Ovary (tissue), 9 donors: ENCODE results near the gene SCART1. TPM values are rescaled to one million over a fixed set of nuclear protein-coding genes. Genes with fewer than 3 reads are reported as not detected.
A peak's percentile ranks its signal among the peaks of the same experiment; 100 is the strongest.

ENCODE experiments used
- DNase-seq, 5 donors: peaks; one replicate each; pipeline ENCODE4 v3.0.0-alpha.2; 2019 to 2020
- H3K27ac ChIP-seq, 2 donors: fragments of 200-600 bp; one replicate each; pipeline versions ENCODE4 v1.5.1 to v1.8.0; 2019 to 2022
- H3K27me3 ChIP-seq: fragments of 200-600 bp; one replicate; pipeline ENCODE4 v1.8.0; 2022
- H3K36me3 ChIP-seq: fragments of 200-600 bp; sonication (generic); one replicate; pipeline ENCODE4 v1.5.1; 2019
- H3K4me1 ChIP-seq: one replicate; pipeline ENCODE4 v1.8.1; 2013; ENCODE audit warnings: mild to moderate bottlenecking, moderate library complexity; ENCODE audit not compliant: insufficient read depth
- H3K4me3 ChIP-seq: fragments of 200-600 bp; sonication (generic); one replicate; pipeline ENCODE4 v1.5.1; 2017
- H3K9me3 ChIP-seq, 2 donors: fragments of 200-600 bp in 1 of 2; sonication (generic) in 1 of 2; one replicate each; pipeline versions ENCODE4 v1.5.1 to v1.8.1; 2013 to 2019; ENCODE audit warnings: mild to moderate bottlenecking in 1 of 2, moderate library complexity in 1 of 2
- EP300 ChIP-seq: sonication (generic); formaldehyde crosslinking; IDR thresholded peaks from one replicate; pipeline ENCODE4 v1.6.1; 2017; ENCODE audit warnings: antibody characterized with exemption
- POLR2A ChIP-seq: fragments of 450-650 bp; IDR thresholded peaks from one replicate; pipeline ENCODE4 v1.6.1; 2017; ENCODE audit warnings: antibody characterized with exemption, mild to moderate bottlenecking, moderate library complexity
- WGBS, 3 donors: extraction: QIAGEN DNeasy Blood & Tissue Kit in 1 of 3; methylation state at CpG; one replicate each; pipeline versions ENCODE4 v1.1.5 to v1.1.7; 2013 to 2017; 5-methylcytosine and 5-hydroxymethylcytosine counted together
- intact Hi-C, 4 donors: fragments of 100-400 bp; cut with DNase I; formaldehyde crosslinking; loops; one replicate each; pipeline versions ENCODE4 v1.11.0 to v1.15.1; 2022 to 2023
- polyA plus RNA-seq, 2 donors: library from polyadenylated mRNA; stranded (reverse); fragments of 200-250 nt in 1 of 2; fragments of 350-450 nt in 1 of 2; fragmentation: Illumina TruSeq in 1 of 2; extraction: RNeasy Lipid Tissue Mini Kit (QIAGEN cat#74804) in 1 of 2; gene quantifications; one replicate each; pipeline ENCODE4 v1.2.3, GENCODE V29; 2013 to 2014
- total RNA-seq, 7 donors: library from RNA; depleted of rRNA in 2 of 7; stranded (reverse); fragments of >200 nt in 2 of 7; fragmentation: NEBNext Ultra II Directional in 3 of 7; extraction: Animal tissue kit (Norgen Biotek cat#: 25700) in 3 of 7; gene quantifications; one replicate each; pipeline versions ENCODE4 v1.1.0 to v1.2.4, GENCODE V29; 2016 to 2023
- TF ChIP-seq, protein P1 (sequence below), 3 donors: fragments of 450-650 bp in 2 of 3; fragments of 200-600 bp in 1 of 3; IDR thresholded peaks; one replicate each; pipeline versions ENCODE4 v1.5.1 to v1.8.0; 2016 to 2022; ENCODE audit warnings: antibody characterized with exemption in 3 of 3, mild to moderate bottlenecking in 1 of 3
- donor health status: DM: no; HTN: no; CAD: no; lungs with moderate emphysema.
- donor health status: DM: no; HTN: no; CAD: no.
- donor health status: Bipolar disorder and iron deficiency.
- donor health status: DM: yes; HTN: yes; CAD: no.
- donor health status: DM: no; HTN: no; CAD: no.
- donor health status: DM: yes; HTN: yes; CAD: no.

Gene SCART1
- total and polyA plus RNA-seq, 9 donors, result 0.71 to 5.0 (median 2.7) TPM

DNA sequence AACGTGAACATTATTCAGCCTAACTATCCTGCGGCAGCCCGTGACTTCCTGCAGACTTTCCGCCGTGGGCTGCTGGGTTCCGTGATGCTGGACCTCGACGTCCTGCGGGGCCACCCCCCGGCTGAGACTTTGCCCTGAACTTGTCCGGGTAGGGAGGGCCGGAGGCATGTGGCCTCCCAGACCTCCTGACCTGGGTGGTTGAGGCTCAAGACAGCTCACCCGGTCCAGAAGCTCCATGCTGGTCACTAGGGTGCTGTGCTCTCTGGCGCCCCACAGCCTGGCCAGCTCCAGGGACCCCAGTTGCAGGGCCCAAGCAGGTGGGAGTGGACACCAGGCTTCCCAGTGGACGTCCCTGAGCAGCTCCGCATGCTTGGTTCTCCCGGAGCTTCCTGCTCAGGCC, 33.7 kb upstream of the SCART1 start:
- Histone ChIP-seq H3K9me3 (no peaks in the 10 kb centered on the region), H3K4me3 (no peak overlapping the region), H3K4me1 (peaks cover 3% of the 10 kb centered on the region), H3K27ac (no peak overlapping the region), H3K36me3 (no peaks in the 10 kb centered on the region), H3K27me3 (no peaks in the 10 kb centered on the region)
- no peak for DNase-seq
- no peak for TF ChIP-seq EP300
- intact Hi-C loops, result no loop called here
- 86 to 89% (median 86%) methylated on average over 16 to 17 of the region's 17 CpGs for WGBS, 3 donors

DNA sequence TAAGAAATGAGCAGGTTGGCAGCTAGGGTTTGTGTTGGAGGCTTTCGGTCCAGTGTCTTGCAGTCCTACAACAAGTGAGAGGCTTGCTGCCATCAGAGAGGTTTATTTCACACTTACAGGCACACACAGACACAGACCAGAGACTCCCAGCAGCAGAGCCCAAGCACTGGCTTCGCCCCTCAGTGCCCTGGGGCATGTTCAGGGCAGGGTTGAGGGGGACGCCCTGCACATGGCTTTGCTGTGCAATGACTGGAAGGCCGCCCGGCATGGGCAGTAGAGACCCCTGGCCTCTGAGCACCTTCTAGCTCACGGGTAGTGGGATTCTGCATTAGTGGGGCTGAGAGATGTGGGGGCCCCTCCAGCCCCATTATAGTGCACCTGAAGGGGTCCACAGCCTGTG, 33.2 kb upstream of the SCART1 start:
- no peak for DNase-seq
- Histone ChIP-seq H3K4me3 (no peak overlapping the region), H3K36me3 (no peaks in the 10 kb centered on the region), H3K27ac (no peak overlapping the region), H3K4me1 (peaks cover 3% of the 10 kb centered on the region), H3K27me3 (no peaks in the 10 kb centered on the region), H3K9me3 (no peaks in the 10 kb centered on the region)
- no peak for TF ChIP-seq POLR2A
- no peak for TF ChIP-seq EP300
- TF ChIP-seq, protein P1, sequence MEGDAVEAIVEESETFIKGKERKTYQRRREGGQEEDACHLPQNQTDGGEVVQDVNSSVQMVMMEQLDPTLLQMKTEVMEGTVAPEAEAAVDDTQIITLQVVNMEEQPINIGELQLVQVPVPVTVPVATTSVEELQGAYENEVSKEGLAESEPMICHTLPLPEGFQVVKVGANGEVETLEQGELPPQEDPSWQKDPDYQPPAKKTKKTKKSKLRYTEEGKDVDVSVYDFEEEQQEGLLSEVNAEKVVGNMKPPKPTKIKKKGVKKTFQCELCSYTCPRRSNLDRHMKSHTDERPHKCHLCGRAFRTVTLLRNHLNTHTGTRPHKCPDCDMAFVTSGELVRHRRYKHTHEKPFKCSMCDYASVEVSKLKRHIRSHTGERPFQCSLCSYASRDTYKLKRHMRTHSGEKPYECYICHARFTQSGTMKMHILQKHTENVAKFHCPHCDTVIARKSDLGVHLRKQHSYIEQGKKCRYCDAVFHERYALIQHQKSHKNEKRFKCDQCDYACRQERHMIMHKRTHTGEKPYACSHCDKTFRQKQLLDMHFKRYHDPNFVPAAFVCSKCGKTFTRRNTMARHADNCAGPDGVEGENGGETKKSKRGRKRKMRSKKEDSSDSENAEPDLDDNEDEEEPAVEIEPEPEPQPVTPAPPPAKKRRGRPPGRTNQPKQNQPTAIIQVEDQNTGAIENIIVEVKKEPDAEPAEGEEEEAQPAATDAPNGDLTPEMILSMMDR (IDR thresholded peaks at IDR 0.05), result no peak
- intact Hi-C loops, result no loop called here
- WGBS, 3 donors, result 86 to 96% (median 90%) methylated on average over 5 to 6 of the region's 6 CpGs

DNA sequence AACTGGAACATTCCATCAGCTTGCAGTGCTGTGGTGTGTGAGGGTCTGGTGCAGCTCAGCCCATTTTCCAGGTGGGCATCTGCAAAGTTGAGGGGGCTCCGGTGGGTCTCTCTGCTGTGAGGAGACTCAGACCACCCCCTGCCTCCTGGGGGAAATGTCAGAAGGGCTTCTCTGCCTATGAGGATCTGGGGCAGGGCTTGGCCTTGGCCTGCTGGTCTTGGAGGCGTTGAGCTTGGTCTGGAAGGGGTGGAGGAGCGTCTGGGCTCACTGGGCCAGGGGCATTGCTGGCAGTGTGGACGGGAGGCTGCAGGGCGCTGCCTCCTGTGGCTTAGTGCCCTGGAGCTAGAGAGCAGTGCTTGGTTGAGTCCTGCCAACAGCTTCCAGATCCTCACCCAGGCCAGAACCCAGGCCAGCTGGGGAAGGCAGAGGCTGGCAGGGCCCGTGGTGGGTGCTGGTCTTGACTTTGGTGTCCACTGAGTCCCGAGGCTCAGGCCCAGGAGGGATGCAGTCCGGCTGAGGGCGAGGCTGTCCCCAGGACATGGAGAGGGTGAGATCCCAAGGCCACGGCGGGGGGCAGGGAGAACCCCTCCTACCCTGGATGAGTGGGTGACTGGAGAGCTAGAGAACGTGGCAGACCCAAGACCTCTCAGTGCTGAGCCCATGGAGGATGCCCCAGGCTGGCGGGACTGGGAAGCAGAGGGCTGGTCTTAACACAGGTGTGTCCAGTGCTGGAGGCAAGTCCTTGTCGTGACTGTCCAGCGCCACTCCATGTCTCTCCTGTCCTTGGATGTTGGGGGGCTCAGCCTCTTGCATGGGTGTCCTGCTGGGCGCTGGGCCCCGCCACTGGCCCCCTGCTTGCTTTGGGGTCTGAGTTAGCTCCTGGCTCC, 32.2 kb upstream of the SCART1 start:
- DNase-seq, result peak in 1 of 5 donors; percentile 14
- Histone ChIP-seq H3K4me1 (peaks cover 3% of the 10 kb centered on the region), H3K27ac (no peak overlapping the region), H3K27me3 (no peaks in the 10 kb centered on the region), H3K4me3 (no peak overlapping the region), H3K36me3 (no peaks in the 10 kb centered on the region), H3K9me3 (no peaks in the 10 kb centered on the region)
- intact Hi-C loops, result no loop called here
- TF ChIP-seq, protein P1 (IDR thresholded peaks at IDR 0.05), result no peak
- TF ChIP-seq POLR2A (no peak), EP300 (no peak)
- WGBS, 3 donors, result 71 to 85% (median 84%) methylated on average over 16 to 17 of the region's 17 CpGs

DNA sequence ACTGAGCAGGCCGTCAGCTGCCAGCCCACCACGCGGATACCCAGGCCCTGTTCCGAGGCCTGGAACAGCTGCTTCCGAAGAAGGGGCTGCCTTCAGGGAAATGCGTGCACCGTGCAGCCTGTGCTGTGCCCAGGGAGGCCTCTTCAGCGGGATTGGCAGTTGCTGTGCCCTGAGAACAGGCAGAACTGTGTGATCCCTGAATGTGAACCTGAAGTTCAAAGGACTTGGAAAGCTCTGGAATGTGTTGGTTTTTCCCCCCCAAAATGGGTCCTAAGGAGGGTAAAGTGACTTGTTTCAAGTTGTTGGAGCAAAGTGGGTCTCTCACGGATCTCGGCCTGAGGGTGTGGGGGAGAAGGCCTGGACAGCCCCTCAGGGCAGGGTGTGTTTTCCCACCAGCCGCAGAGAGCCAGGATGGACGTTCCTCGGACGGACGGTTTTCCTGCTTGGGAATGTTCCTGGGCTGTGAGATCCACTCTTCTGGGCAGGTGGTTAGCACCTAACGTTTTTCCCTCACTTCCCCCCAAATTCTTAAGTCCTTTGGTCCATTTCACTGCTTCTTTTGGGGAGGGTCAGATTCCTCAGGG, 31.4 kb upstream of the SCART1 start:
- DNase-seq, result no peak
- TF ChIP-seq EP300 (no peak), POLR2A (no peak)
- TF ChIP-seq, protein P1 (IDR thresholded peaks at IDR 0.05), result no peak
- Histone ChIP-seq H3K4me1 (peaks cover 3% of the 10 kb centered on the region), H3K36me3 (no peaks in the 10 kb centered on the region), H3K27me3 (no peaks in the 10 kb centered on the region), H3K27ac (no peak overlapping the region), H3K9me3 (no peaks in the 10 kb centered on the region), H3K4me3 (no peak overlapping the region)
- intact Hi-C loops, result no loop called here
- WGBS, 3 donors, result 70 to 80% (median 78%) methylated on average over 16 of the region's 16 CpGs
